ENCODE data around the gene SYT5.

DNA sequence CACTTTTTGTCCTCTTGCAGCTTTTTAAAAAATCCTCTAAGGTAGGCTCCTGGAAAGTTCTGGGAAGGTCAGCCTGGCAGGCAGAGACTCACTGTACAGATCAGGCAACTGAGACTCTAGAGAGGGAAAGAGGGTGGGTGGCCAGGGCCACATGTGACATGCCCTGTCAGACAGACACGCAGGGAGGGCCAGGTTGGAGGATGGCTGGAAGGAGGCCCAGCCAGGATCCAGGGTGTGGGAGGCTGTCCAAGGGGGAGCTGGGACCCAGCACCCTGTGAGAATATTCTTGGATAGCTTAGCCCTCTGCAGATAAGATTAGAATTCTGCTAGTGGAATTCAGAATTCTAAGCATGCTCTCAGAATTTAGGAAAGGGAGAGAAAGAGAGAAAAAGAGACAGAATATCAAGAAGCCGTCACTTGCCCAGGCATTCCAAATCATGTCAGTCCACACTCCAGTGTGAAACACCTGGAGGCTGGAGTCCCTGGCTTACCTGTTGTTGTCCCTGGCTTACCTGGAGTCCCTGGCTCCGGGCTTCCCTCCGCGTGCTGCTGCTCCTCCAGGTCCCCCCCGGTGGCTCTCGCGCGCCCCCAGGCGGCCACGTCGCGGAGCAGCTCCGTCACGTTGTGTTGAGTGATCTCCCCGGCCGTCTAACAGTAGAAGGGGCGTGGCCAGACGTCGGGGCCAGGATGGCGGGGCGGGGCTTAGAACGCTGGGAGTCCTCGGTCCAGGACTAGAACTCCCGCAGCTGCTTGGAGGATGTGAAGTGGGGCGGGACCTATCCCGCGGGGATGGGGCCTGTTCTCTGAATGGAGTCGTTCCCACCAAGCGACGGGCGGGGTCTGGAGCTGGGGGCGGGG, 19.7 kb downstream of the SYT5 start:
- TF ChIP-seq, protein P1, sequence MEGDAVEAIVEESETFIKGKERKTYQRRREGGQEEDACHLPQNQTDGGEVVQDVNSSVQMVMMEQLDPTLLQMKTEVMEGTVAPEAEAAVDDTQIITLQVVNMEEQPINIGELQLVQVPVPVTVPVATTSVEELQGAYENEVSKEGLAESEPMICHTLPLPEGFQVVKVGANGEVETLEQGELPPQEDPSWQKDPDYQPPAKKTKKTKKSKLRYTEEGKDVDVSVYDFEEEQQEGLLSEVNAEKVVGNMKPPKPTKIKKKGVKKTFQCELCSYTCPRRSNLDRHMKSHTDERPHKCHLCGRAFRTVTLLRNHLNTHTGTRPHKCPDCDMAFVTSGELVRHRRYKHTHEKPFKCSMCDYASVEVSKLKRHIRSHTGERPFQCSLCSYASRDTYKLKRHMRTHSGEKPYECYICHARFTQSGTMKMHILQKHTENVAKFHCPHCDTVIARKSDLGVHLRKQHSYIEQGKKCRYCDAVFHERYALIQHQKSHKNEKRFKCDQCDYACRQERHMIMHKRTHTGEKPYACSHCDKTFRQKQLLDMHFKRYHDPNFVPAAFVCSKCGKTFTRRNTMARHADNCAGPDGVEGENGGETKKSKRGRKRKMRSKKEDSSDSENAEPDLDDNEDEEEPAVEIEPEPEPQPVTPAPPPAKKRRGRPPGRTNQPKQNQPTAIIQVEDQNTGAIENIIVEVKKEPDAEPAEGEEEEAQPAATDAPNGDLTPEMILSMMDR (conservative IDR thresholded peaks at IDR 0.05; ENCODE audit: low read length), result peak; percentile 98
- TF ChIP-seq EZH2phosphoT487 (IDR thresholded peaks at IDR 0.05; ENCODE audit: borderline replicate concordance, low read depth, low read length), result no peak

All from OCI-LY7 (cell line).